Peyer's patch (tissue), 4 donors: ENCODE data around the gene ZNF784. TPM values are rescaled to one million over a fixed set of nuclear protein-coding genes. Genes with fewer than 3 reads are reported as not detected.

Source experiments
- DNase-seq, 3 donors: peaks; one replicate each; pipeline ENCODE4 v3.0.0-alpha.2; 2017 to 2019
- H3K27ac ChIP-seq, 4 donors: fragments of 200-600 bp; sonication (generic); one replicate each; pipeline ENCODE4 v1.5.1; 2016 to 2019
- H3K27me3 ChIP-seq, 2 donors: fragments of 200-600 bp; sonication (generic); one replicate each; pipeline ENCODE4 v1.5.1; 2019
- H3K36me3 ChIP-seq, 3 donors: fragments of 200-600 bp; sonication (generic); one replicate each; pipeline ENCODE4 v1.5.1; 2016 to 2019
- H3K4me1 ChIP-seq, 4 donors: fragments of 200-600 bp; sonication (generic); one replicate each; pipeline ENCODE4 v1.5.1; 2016 to 2019
- H3K4me3 ChIP-seq, 4 donors: fragments of 200-600 bp; sonication (generic); 1 replicate in 3 of 4; 2 replicates in 1 of 4; pipeline ENCODE4 v1.5.1; 2016 to 2019; ENCODE audit warnings: mild to moderate bottlenecking in 1 of 4
- H3K9me3 ChIP-seq, 4 donors: fragments of 200-600 bp; sonication (generic); one replicate each; pipeline ENCODE4 v1.5.1; 2016 to 2019; ENCODE audit warnings: mild to moderate bottlenecking in 1 of 4
- POLR2A ChIP-seq, 2 donors: fragments of 450-650 bp; IDR thresholded peaks; one replicate each; pipeline ENCODE4 v1.5.1; 2017; ENCODE audit warnings: antibody characterized with exemption in 2 of 2, mild to moderate bottlenecking in 2 of 2, moderate library complexity in 2 of 2
- total RNA-seq, 4 donors: library from RNA; depleted of rRNA; stranded (reverse); fragments of >200 nt; gene quantifications; one replicate each; pipeline ENCODE4 v1.1.0, GENCODE V29; 2016
- TF ChIP-seq, protein P1 (sequence below), 6 experiments: fragments of 450-650 bp in 4 of 6; fragments of 200-600 bp in 2 of 6; sonication (generic) in 1 of 6; IDR thresholded peaks; one replicate each; pipeline ENCODE4 v1.5.1; 2017 to 2019; ENCODE audit warnings: antibody characterized with exemption in 6 of 6, mild to moderate bottlenecking in 3 of 6, moderate library complexity in 1 of 6

Gene ZNF784
- total RNA-seq, 4 donors from 2014 or later: 6.0 to 18.3 (median 12.3) TPM

DNA sequence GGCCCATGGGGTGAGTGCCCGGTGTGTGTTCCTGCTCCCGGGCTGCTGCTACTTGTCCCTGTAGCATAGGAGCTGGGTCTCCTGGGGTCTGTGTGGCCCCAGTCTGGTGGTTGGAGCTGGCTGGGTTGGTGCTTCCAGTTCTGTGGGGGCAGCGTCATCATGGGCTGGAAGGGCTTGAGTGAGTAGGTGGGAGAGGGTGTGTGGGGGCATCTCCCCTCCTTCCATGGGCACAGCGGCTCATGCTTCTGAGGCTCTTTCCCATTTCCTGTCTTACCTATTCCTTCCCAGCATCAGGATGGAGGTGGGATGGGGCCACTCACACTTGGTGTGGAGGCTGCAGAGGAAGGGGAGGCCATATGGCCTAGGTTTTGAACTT is 42.6 kb upstream of the ZNF784 start:
- Histone ChIP-seq H3K9me3 (no peaks in the 10 kb centered on the region), H3K4me1 (peaks cover 0 to 37% (median 0%) of the 10 kb centered on the region in 4 donors), H3K27me3 (no peaks in the 10 kb centered on the region), H3K36me3 (peaks cover 0 to 97% (median 4%) of the 10 kb centered on the region in 3 donors), H3K4me3 (no peak overlapping the region), H3K27ac (peak overlapping the region in 2 of 4 donors; percentile 60 to 67)
- DNase-seq: no peak
- no peak for TF ChIP-seq POLR2A (IDR thresholded peaks at IDR 0.05)
- TF ChIP-seq, protein P1, sequence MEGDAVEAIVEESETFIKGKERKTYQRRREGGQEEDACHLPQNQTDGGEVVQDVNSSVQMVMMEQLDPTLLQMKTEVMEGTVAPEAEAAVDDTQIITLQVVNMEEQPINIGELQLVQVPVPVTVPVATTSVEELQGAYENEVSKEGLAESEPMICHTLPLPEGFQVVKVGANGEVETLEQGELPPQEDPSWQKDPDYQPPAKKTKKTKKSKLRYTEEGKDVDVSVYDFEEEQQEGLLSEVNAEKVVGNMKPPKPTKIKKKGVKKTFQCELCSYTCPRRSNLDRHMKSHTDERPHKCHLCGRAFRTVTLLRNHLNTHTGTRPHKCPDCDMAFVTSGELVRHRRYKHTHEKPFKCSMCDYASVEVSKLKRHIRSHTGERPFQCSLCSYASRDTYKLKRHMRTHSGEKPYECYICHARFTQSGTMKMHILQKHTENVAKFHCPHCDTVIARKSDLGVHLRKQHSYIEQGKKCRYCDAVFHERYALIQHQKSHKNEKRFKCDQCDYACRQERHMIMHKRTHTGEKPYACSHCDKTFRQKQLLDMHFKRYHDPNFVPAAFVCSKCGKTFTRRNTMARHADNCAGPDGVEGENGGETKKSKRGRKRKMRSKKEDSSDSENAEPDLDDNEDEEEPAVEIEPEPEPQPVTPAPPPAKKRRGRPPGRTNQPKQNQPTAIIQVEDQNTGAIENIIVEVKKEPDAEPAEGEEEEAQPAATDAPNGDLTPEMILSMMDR (IDR thresholded peaks at IDR 0.05): no peak

DNA sequence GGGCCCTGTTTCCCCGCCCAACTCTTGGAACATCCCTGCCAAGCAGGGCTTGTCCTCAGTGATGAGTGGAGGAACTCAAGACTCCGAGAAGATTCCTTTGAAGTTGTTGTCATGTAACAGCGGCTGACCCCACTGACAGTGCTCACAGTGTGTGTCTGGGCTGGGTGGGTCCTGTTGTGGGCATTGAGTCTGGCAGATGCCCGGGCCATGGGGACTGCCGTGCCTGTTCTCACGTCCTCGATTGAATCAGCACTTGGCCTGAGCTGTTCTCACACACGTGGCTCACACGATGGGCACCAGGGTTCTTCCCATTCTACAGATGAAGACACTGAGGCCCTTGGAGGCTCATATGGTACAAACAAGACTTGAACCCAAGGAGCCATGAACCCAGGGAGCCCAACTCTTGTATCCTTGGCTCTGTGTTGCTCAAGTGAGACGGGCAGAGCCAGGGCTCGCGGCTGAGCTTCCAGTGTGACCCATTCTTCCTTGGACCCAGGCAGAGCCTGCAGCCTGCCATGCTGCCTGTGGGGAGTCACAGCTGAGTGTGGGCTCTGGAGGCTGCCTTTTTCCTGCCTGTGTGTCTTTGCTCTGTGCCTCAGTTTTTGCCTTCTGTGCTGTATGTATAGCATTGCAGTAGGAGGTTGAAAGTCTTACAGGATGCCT is 42.1 kb upstream of the ZNF784 start:
- TF ChIP-seq, protein P1 (IDR thresholded peaks at IDR 0.05): no peak
- TF ChIP-seq POLR2A (IDR thresholded peaks at IDR 0.05): no peak
- no peak for DNase-seq
- Histone ChIP-seq H3K4me3 (no peak overlapping the region), H3K27ac (peak overlapping the region in 1 of 4 donors; percentile 67), H3K4me1 (peaks cover 0 to 37% (median 0%) of the 10 kb centered on the region in 4 donors), H3K9me3 (no peaks in the 10 kb centered on the region), H3K27me3 (no peaks in the 10 kb centered on the region), H3K36me3 (peaks cover 0 to 98% (median 4%) of the 10 kb centered on the region in 3 donors)

DNA sequence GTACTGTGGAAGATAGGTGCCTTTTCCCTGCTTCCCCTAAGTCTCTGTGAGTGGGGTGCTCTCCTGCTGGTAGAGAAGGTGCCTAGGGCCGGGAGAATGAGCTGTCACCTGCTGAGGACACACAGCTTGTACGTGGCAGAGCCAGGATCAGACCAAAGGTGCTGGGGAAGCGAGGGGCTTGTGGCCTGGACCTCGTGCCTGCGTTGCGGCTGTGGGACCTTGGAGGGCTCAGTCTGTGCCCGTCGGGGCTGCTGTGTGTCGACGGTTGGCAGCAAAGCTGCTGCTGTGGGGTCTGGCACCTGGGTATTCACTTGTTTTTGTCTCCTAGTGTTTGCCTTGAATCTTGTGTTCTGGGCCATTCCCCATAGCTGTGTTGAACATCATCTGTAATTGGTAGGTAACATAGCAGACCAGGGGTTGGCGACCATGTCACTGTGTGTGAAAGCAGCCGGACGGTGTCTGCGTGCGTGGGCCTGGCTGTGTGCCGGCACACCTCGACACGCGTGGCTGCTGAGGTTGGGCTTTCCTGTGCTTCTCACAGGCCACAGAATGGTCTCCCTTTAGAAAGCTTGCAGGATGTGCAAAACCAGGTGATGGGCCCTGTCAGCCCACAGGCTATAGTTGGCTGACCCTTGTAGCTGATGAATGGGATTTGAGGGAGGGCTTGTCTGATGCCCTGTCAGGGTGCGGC is 39.6 kb upstream of the ZNF784 start:
- peaks cover 0 to 98% (median 4%) of the 10 kb centered on the region in 3 donors for H3K36me3 ChIP-seq
- peaks cover 0 to 39% (median 4%) of the 10 kb centered on the region in 4 donors for H3K4me1 ChIP-seq
- no peaks in the 10 kb centered on the region for H3K27me3 ChIP-seq

DNA sequence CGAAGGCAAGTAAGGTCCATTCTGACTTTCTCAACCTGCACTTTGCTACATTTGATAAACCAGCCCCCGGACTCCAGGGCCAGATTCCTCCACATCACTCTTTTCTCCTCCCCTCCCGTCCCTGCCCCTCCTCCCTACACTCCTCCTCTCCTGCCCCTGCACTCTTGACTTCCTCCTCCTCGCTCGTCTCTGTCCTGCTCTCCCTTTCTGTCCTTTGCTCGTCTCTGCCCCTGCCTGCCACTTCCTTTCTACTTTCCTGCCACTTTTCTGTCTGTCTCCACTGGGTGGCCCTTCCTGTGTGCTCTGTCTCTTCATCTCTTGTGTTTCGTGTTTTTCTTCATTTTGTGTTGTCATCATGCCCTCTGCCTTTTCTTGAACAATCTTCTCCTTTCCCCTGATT is 37.5 kb upstream of the ZNF784 start:
- Histone ChIP-seq H3K9me3 (no peaks in the 10 kb centered on the region), H3K4me3 (no peak overlapping the region)

More for the DNA sequence above, 39.6 kb upstream of the ZNF784 start:
- TF ChIP-seq, protein P1 (IDR thresholded peaks at IDR 0.05): no peak
- no peak for DNase-seq
- H3K9me3 ChIP-seq: no peaks in the 10 kb centered on the region
- no peak overlapping the region for H3K27ac ChIP-seq
- H3K4me3 ChIP-seq: no peak overlapping the region

DNA sequence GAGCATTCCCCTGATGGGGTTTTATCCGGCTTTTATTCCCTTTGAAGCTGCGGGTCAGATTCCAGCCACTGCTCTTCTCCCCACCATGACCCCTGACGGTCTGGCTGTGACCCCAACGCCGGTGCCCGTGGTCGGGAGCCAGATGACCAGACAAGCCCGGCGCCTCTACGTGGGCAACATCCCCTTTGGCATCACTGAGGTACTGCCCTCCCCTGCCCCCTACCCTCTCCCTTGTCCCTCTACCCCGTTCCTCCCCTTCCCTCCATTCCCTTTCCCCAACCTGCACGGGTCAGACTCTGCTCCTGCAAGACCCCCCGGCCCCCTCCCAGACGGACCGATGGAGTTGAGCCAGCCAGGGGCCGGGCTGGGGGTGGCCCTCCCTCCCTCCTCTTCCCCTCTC is 36.6 kb upstream of the ZNF784 start:
- H3K9me3 ChIP-seq: no peaks in the 10 kb centered on the region
- peaks cover 0 to 73% (median 4%) of the 10 kb centered on the region in 3 donors for H3K36me3 ChIP-seq
- no peak overlapping the region for H3K4me3 ChIP-seq
- H3K4me1 ChIP-seq: peaks cover 8 to 41% (median 31%) of the 10 kb centered on the region in 4 donors
- TF ChIP-seq, protein P1 (IDR thresholded peaks at IDR 0.05): no peak
- TF ChIP-seq POLR2A (IDR thresholded peaks at IDR 0.05): no peak
- DNase-seq: no peak
- H3K27ac ChIP-seq: no peak overlapping the region
- H3K27me3 ChIP-seq: no peaks in the 10 kb centered on the region

More for the DNA sequence above, 37.5 kb upstream of the ZNF784 start:
- Histone ChIP-seq H3K36me3 (peaks cover 0 to 81% (median 4%) of the 10 kb centered on the region in 3 donors), H3K27me3 (no peaks in the 10 kb centered on the region), H3K27ac (no peak overlapping the region), H3K4me1 (peaks cover 5 to 41% (median 23%) of the 10 kb centered on the region in 4 donors)
- TF ChIP-seq, protein P1 (IDR thresholded peaks at IDR 0.05): no peak
- TF ChIP-seq POLR2A (IDR thresholded peaks at IDR 0.05): no peak
- DNase-seq: no peak
